ENCODE data around the gene SEMA4D.

GRCh38 chr9:89522959-89523285 lies 25.0 kb upstream of the SEMA4D start:
- TF ChIP-seq POLR2A (IDR thresholded peaks at IDR 0.05) (no peak), CTCF (IDR thresholded peaks at IDR 0.05) (no peak)

Measured in adrenal gland (tissue), 5 donors.